Measurements from ENCODE around the gene CHD3. TPM values are rescaled to one million over a fixed set of nuclear protein-coding genes. Genes with fewer than 3 reads are reported as not detected.

The CHD3 gene
- polyA plus RNA-seq, 1 donor from 2014 or later: 115 TPM

- H3K4me3 ChIP-seq (ENCODE audit: low read length): no peak overlapping the region
- no peak overlapping the region for H2AFZ ChIP-seq (ENCODE audit: low read depth, low read length)
- H3K9me3 ChIP-seq (ENCODE audit: low read length): no peaks in the 10 kb centered on the region
- H3K9me2 ChIP-seq (ENCODE audit: insufficient read depth, low read length): no peaks in the 10 kb centered on the region
- H3K36me3 ChIP-seq (ENCODE audit: insufficient read depth, low read length): peaks cover 8% of the 10 kb centered on the region
- H3K9ac ChIP-seq (ENCODE audit: low read length): no peak overlapping the region
- TF ChIP-seq REST (IDR thresholded peaks at IDR 0.05; ENCODE audit: borderline replicate concordance): no peak
- no peak for TF ChIP-seq MXI1 (conservative IDR thresholded peaks at IDR 0.05; ENCODE audit: poor library complexity, severe bottlenecking)
- no peak for TF ChIP-seq SMC3 (conservative IDR thresholded peaks at IDR 0.05; ENCODE audit: poor library complexity)
- TF ChIP-seq EZH2 (IDR thresholded peaks at IDR 0.05; ENCODE audit: borderline replicate concordance, insufficient read depth, low read length, poor library complexity, severe bottlenecking): no peak
- TF ChIP-seq TAF1 (IDR thresholded peaks at IDR 0.05; ENCODE audit: low read depth): no peak
- TF ChIP-seq POLR2AphosphoS5 (IDR thresholded peaks at IDR 0.05): no peak
- no peak for TF ChIP-seq RAD21 (conservative IDR thresholded peaks at IDR 0.05)
- TF ChIP-seq, protein P1, sequence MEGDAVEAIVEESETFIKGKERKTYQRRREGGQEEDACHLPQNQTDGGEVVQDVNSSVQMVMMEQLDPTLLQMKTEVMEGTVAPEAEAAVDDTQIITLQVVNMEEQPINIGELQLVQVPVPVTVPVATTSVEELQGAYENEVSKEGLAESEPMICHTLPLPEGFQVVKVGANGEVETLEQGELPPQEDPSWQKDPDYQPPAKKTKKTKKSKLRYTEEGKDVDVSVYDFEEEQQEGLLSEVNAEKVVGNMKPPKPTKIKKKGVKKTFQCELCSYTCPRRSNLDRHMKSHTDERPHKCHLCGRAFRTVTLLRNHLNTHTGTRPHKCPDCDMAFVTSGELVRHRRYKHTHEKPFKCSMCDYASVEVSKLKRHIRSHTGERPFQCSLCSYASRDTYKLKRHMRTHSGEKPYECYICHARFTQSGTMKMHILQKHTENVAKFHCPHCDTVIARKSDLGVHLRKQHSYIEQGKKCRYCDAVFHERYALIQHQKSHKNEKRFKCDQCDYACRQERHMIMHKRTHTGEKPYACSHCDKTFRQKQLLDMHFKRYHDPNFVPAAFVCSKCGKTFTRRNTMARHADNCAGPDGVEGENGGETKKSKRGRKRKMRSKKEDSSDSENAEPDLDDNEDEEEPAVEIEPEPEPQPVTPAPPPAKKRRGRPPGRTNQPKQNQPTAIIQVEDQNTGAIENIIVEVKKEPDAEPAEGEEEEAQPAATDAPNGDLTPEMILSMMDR (IDR thresholded peaks at IDR 0.05; ENCODE audit: poor library complexity, severe bottlenecking): no peak
- no peak for TF ChIP-seq EP300 (conservative IDR thresholded peaks at IDR 0.05; ENCODE audit: poor library complexity, severe bottlenecking)
- peaks cover 73% of the 10 kb centered on the region for H4K20me1 ChIP-seq (ENCODE audit: insufficient read depth)
- H3K27ac ChIP-seq (ENCODE audit: low read length): no peak overlapping the region
- H3K79me2 ChIP-seq (replicated peaks; ENCODE audit: insufficient read depth, low read length): peaks cover 26% of the 10 kb centered on the region
- no peaks in the 10 kb centered on the region for H3K27me3 ChIP-seq (ENCODE audit: insufficient read depth, low read depth, low read length)
- H3F3A ChIP-seq (ENCODE audit: insufficient read depth, low read length, poor library complexity, severe bottlenecking): peaks cover 11% of the 10 kb centered on the region
- H3K4me2 ChIP-seq (ENCODE audit: low read length): no peak overlapping the region
Observed at GRCh38 chr17:7848739-7849129, 39.9 kb upstream of the CHD3 start.

GRCh38 chr17:7849130-7849750 is 39.3 kb upstream of the CHD3 start:
- Histone ChIP-seq H2AFZ (ENCODE audit: low read depth, low read length) (no peak overlapping the region), H3F3A (ENCODE audit: insufficient read depth, low read length, poor library complexity, severe bottlenecking) (peaks cover 11% of the 10 kb centered on the region), H3K9me2 (ENCODE audit: insufficient read depth, low read length) (no peaks in the 10 kb centered on the region), H3K36me3 (ENCODE audit: insufficient read depth, low read length) (peaks cover 8% of the 10 kb centered on the region), H3K27me3 (ENCODE audit: insufficient read depth, low read depth, low read length) (no peaks in the 10 kb centered on the region), H3K9ac (ENCODE audit: low read length) (no peak overlapping the region), H3K4me2 (ENCODE audit: low read length) (no peak overlapping the region), H3K27ac (ENCODE audit: low read length) (no peak overlapping the region), H3K79me2 (replicated peaks; ENCODE audit: insufficient read depth, low read length) (peaks cover 21% of the 10 kb centered on the region), H3K9me3 (ENCODE audit: low read length) (no peaks in the 10 kb centered on the region), H3K4me3 (ENCODE audit: low read length) (no peak overlapping the region), H4K20me1 (ENCODE audit: insufficient read depth) (peaks cover 69% of the 10 kb centered on the region)
- TF ChIP-seq REST (IDR thresholded peaks at IDR 0.05; ENCODE audit: borderline replicate concordance) (no peak), EZH2 (IDR thresholded peaks at IDR 0.05; ENCODE audit: borderline replicate concordance, insufficient read depth, low read length, poor library complexity, severe bottlenecking) (no peak), SMC3 (conservative IDR thresholded peaks at IDR 0.05; ENCODE audit: poor library complexity) (no peak), EP300 (conservative IDR thresholded peaks at IDR 0.05; ENCODE audit: poor library complexity, severe bottlenecking) (no peak), POLR2AphosphoS5 (IDR thresholded peaks at IDR 0.05) (no peak)
- TF ChIP-seq, protein P1 (IDR thresholded peaks at IDR 0.05; ENCODE audit: poor library complexity, severe bottlenecking): no peak
